Measurements from ENCODE around the gene YPEL3.

Gene YPEL3

GRCh38 chr16:30124985-30125379 lies 29.0 kb upstream of the YPEL3 start:
- no peaks in the 10 kb centered on the region for H3K36me3 ChIP-seq (ENCODE audit: control insufficient read depth, insufficient read depth, low read length)

GRCh38 chr16:30122604-30123160 lies 26.7 kb upstream of the YPEL3 start:
- no peaks in the 10 kb centered on the region for H3K27me3 ChIP-seq (ENCODE audit: control insufficient read depth, insufficient read depth, low read length)

More at GRCh38 chr16:30124985-30125379, 29.0 kb upstream of the YPEL3 start:
- TF ChIP-seq, protein P1, sequence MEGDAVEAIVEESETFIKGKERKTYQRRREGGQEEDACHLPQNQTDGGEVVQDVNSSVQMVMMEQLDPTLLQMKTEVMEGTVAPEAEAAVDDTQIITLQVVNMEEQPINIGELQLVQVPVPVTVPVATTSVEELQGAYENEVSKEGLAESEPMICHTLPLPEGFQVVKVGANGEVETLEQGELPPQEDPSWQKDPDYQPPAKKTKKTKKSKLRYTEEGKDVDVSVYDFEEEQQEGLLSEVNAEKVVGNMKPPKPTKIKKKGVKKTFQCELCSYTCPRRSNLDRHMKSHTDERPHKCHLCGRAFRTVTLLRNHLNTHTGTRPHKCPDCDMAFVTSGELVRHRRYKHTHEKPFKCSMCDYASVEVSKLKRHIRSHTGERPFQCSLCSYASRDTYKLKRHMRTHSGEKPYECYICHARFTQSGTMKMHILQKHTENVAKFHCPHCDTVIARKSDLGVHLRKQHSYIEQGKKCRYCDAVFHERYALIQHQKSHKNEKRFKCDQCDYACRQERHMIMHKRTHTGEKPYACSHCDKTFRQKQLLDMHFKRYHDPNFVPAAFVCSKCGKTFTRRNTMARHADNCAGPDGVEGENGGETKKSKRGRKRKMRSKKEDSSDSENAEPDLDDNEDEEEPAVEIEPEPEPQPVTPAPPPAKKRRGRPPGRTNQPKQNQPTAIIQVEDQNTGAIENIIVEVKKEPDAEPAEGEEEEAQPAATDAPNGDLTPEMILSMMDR (IDR thresholded peaks at IDR 0.05) = no peak
- H3K4me3 ChIP-seq (ENCODE audit: low read depth, low read length) = no peak overlapping the region
- H3K27ac ChIP-seq = no peak overlapping the region
- H3K9me3 ChIP-seq (ENCODE audit: control insufficient read depth, low read length) = no peaks in the 10 kb centered on the region
- no peak overlapping the region for H2AFZ ChIP-seq
- H3K79me2 ChIP-seq = no peaks in the 10 kb centered on the region
- H3K27me3 ChIP-seq (ENCODE audit: control insufficient read depth, insufficient read depth, low read length) = no peaks in the 10 kb centered on the region
- H3K9ac ChIP-seq = no peak overlapping the region
- H3K4me1 ChIP-seq = peaks cover 10% of the 10 kb centered on the region
- H3K4me2 ChIP-seq (ENCODE audit: low read length) = no peak overlapping the region

DNA sequence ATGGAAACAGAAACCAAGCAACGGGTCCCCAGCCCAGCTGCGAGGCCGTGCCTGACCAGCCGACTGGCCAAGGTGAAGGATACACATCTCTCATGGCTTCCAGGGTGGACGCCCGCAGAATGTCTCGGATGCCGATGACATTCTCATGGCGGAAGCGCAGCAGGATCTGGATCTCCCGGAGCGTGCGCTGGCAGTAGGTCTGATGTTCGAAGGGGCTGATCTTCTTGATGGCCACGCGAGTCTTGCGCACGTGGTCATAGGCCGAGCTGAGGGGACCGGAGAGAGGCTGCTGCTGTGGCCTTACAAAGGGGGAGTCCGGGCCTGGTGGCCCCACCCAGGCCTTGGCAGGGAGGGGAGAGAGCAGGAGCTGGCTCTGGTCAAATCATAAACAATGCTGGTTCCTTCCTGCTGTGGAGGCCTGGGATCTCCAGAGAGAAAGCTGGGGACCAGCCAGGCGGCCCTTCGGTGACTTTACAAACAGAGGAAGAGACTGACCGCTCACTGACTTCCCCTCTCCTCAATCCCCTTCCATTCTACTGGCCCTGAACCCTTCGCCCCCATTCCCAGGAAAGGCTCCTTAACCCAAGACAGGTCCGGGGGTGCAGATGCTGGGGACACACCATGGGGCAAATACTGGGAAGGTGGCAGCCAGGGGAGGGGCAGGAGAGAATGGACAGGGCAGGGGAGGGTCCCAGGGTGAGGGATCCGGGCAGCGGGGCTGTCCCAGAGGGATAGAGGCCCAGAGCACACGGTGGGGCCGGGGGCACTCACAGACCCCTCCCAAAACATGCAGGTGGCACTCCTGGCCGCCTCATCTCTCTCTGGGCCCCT lies 25.9 kb upstream of the YPEL3 start:
- H3K36me3 ChIP-seq (ENCODE audit: control insufficient read depth, insufficient read depth, low read length) = no peaks in the 10 kb centered on the region
- H3K9me3 ChIP-seq (ENCODE audit: control insufficient read depth, low read length) = no peaks in the 10 kb centered on the region
- H3K4me3 ChIP-seq (ENCODE audit: low read depth, low read length) = peak overlapping the region; percentile 91
- H3K79me2 ChIP-seq = no peaks in the 10 kb centered on the region
- H3K4me2 ChIP-seq (ENCODE audit: low read length) = peak overlapping the region; percentile 97
- H3K27me3 ChIP-seq (ENCODE audit: control insufficient read depth, insufficient read depth, low read length) = no peaks in the 10 kb centered on the region
- H3K4me1 ChIP-seq = peaks cover 10% of the 10 kb centered on the region
- H3K9ac ChIP-seq = no peak overlapping the region
- peak overlapping the region; percentile 69 for H3K27ac ChIP-seq
- TF ChIP-seq, protein P1 (IDR thresholded peaks at IDR 0.05) = no peak
- peak overlapping the region; percentile 95 for H2AFZ ChIP-seq

More at GRCh38 chr16:30122604-30123160, 26.7 kb upstream of the YPEL3 start:
- TF ChIP-seq, protein P1 (IDR thresholded peaks at IDR 0.05) = no peak
- H2AFZ ChIP-seq = peak overlapping the region; percentile 95
- H3K27ac ChIP-seq = peak overlapping the region; percentile 69
- no peaks in the 10 kb centered on the region for H3K36me3 ChIP-seq (ENCODE audit: control insufficient read depth, insufficient read depth, low read length)
- no peaks in the 10 kb centered on the region for H3K9me3 ChIP-seq (ENCODE audit: control insufficient read depth, low read length)
- H3K9ac ChIP-seq = peak overlapping the region; percentile 64
- peak overlapping the region; percentile 97 for H3K4me2 ChIP-seq (ENCODE audit: low read length)
- H3K4me1 ChIP-seq = peaks cover 10% of the 10 kb centered on the region
- H3K4me3 ChIP-seq (ENCODE audit: low read depth, low read length) = peak overlapping the region; percentile 91
- no peaks in the 10 kb centered on the region for H3K79me2 ChIP-seq

- H2AFZ ChIP-seq = no peak overlapping the region
- no peaks in the 10 kb centered on the region for H3K9me3 ChIP-seq (ENCODE audit: control insufficient read depth, low read length)
- H3K36me3 ChIP-seq (ENCODE audit: control insufficient read depth, insufficient read depth, low read length) = no peaks in the 10 kb centered on the region
- H3K4me3 ChIP-seq (ENCODE audit: low read depth, low read length) = no peak overlapping the region
- TF ChIP-seq, protein P1 (IDR thresholded peaks at IDR 0.05) = no peak
- no peak overlapping the region for H3K27ac ChIP-seq
- H3K79me2 ChIP-seq = no peaks in the 10 kb centered on the region
- no peaks in the 10 kb centered on the region for H3K27me3 ChIP-seq (ENCODE audit: control insufficient read depth, insufficient read depth, low read length)
- H3K4me1 ChIP-seq = peaks cover 10% of the 10 kb centered on the region
- H3K4me2 ChIP-seq (ENCODE audit: low read length) = no peak overlapping the region
- no peak overlapping the region for H3K9ac ChIP-seq
Measured at GRCh38 chr16:30120340-30121105, 24.5 kb upstream of the YPEL3 start.

Data from parathyroid adenoma (tissue), 2 donors.